Measurements from ENCODE around the gene BRAT1. TPM values are rescaled to one million over a fixed set of nuclear protein-coding genes. Genes with fewer than 3 reads are reported as not detected.

The BRAT1 gene
- total RNA-seq, 1 donor from 2014 or later: 19.7 TPM

- no peak overlapping the region for H2AFZ ChIP-seq (ENCODE audit: low read depth, low read length)
- H3K4me1 ChIP-seq (ENCODE audit: insufficient read depth, low read length): peaks cover 13% of the 10 kb centered on the region
- H3K4me1 Mint-ChIP-seq (ENCODE audit: low read depth, unreplicated experiment): peaks cover 3% of the 10 kb centered on the region
- no peaks in the 10 kb centered on the region for H3K36me3 ChIP-seq (ENCODE audit: insufficient read depth, low read length)
- no peak for DNase-seq (ENCODE audit: low read depth)
- H3K36me3 Mint-ChIP-seq (ENCODE audit: low read depth, unreplicated experiment): peaks cover 2% of the 10 kb centered on the region
- peak overlapping the region; percentile 91 for H3K4me2 ChIP-seq (ENCODE audit: low read length)
- H3K9me3 ChIP-seq (ENCODE audit: insufficient read depth, low read depth, low read length): no peaks in the 10 kb centered on the region
- peak overlapping the region; percentile 84 for H3K4me3 Mint-ChIP-seq (ENCODE audit: unreplicated experiment)
- FAIRE-seq: no peak
- H3K9me3 Mint-ChIP-seq (ENCODE audit: unreplicated experiment): no peaks in the 10 kb centered on the region
- TF ChIP-seq CTCF (IDR thresholded peaks at IDR 0.05; ENCODE audit: insufficient read depth, low read depth, low read length) (no peak), EZH2 (IDR thresholded peaks at IDR 0.05; ENCODE audit: insufficient read depth, low read length) (no peak)
- H4K20me1 ChIP-seq (ENCODE audit: insufficient read depth, low read length): peaks cover 20% of the 10 kb centered on the region
- no peaks in the 10 kb centered on the region for H3K27me3 Mint-ChIP-seq (ENCODE audit: low read depth, unreplicated experiment)
- H3K79me2 ChIP-seq (ENCODE audit: insufficient read depth, low read length): peaks cover 13% of the 10 kb centered on the region
- peak overlapping the region; percentile 78 for H3K4me3 ChIP-seq (ENCODE audit: insufficient read depth, low read depth, low read length)
- peak overlapping the region; percentile 41 for H3K27ac Mint-ChIP-seq (ENCODE audit: unreplicated experiment)
- no peak overlapping the region for H3K27ac ChIP-seq (ENCODE audit: low read depth, low read length)
- H3K27me3 ChIP-seq (ENCODE audit: insufficient read depth, low read length): no peaks in the 10 kb centered on the region
- peak overlapping the region; percentile 98 for H3K9ac ChIP-seq (ENCODE audit: low read length)
Observed at GRCh38 chr7:2553831-2554581, 1.3 kb downstream of the BRAT1 start.

- Mint-ChIP-seq H3K27me3 (ENCODE audit: low read depth, unreplicated experiment) (no peaks in the 10 kb centered on the region), H3K9me3 (ENCODE audit: unreplicated experiment) (no peaks in the 10 kb centered on the region), H3K4me1 (ENCODE audit: low read depth, unreplicated experiment) (peaks cover 1% of the 10 kb centered on the region), H3K36me3 (ENCODE audit: low read depth, unreplicated experiment) (peaks cover 2% of the 10 kb centered on the region), H3K4me3 (ENCODE audit: unreplicated experiment) (peak overlapping the region; percentile 36), H3K27ac (ENCODE audit: unreplicated experiment) (no peak overlapping the region)
- no peak for TF ChIP-seq CTCF (IDR thresholded peaks at IDR 0.05; ENCODE audit: insufficient read depth, low read depth, low read length)
- TF ChIP-seq EZH2 (IDR thresholded peaks at IDR 0.05; ENCODE audit: insufficient read depth, low read length): no peak
- Histone ChIP-seq H3K4me1 (ENCODE audit: insufficient read depth, low read length) (peaks cover 8% of the 10 kb centered on the region), H3K9ac (ENCODE audit: low read length) (no peak overlapping the region), H3K4me3 (ENCODE audit: insufficient read depth, low read depth, low read length) (no peak overlapping the region), H3K27me3 (ENCODE audit: insufficient read depth, low read length) (no peaks in the 10 kb centered on the region), H3K4me2 (ENCODE audit: low read length) (no peak overlapping the region), H3K79me2 (ENCODE audit: insufficient read depth, low read length) (peaks cover 11% of the 10 kb centered on the region), H3K36me3 (ENCODE audit: insufficient read depth, low read length) (no peaks in the 10 kb centered on the region), H3K9me3 (ENCODE audit: insufficient read depth, low read depth, low read length) (no peaks in the 10 kb centered on the region), H4K20me1 (ENCODE audit: insufficient read depth, low read length) (peaks cover 20% of the 10 kb centered on the region), H3K27ac (ENCODE audit: low read depth, low read length) (no peak overlapping the region), H2AFZ (ENCODE audit: low read depth, low read length) (no peak overlapping the region)
- FAIRE-seq: no peak
- no peak for DNase-seq (ENCODE audit: low read depth)
Observed at GRCh38 chr7:2553108-2553507, 2.2 kb downstream of the BRAT1 start.

- TF ChIP-seq CTCF (IDR thresholded peaks at IDR 0.05; ENCODE audit: insufficient read depth, low read depth, low read length): no peak
- no peak for TF ChIP-seq EZH2 (IDR thresholded peaks at IDR 0.05; ENCODE audit: insufficient read depth, low read length)
- Histone ChIP-seq H3K9me3 (ENCODE audit: insufficient read depth, low read depth, low read length) (no peaks in the 10 kb centered on the region), H2AFZ (ENCODE audit: low read depth, low read length) (no peak overlapping the region), H3K27me3 (ENCODE audit: insufficient read depth, low read length) (no peaks in the 10 kb centered on the region), H4K20me1 (ENCODE audit: insufficient read depth, low read length) (peaks cover 20% of the 10 kb centered on the region), H3K4me2 (ENCODE audit: low read length) (no peak overlapping the region), H3K4me3 (ENCODE audit: insufficient read depth, low read depth, low read length) (no peak overlapping the region), H3K4me1 (ENCODE audit: insufficient read depth, low read length) (peaks cover 8% of the 10 kb centered on the region), H3K36me3 (ENCODE audit: insufficient read depth, low read length) (no peaks in the 10 kb centered on the region), H3K27ac (ENCODE audit: low read depth, low read length) (no peak overlapping the region), H3K79me2 (ENCODE audit: insufficient read depth, low read length) (peaks cover 11% of the 10 kb centered on the region), H3K9ac (ENCODE audit: low read length) (no peak overlapping the region)
- Mint-ChIP-seq H3K27ac (ENCODE audit: unreplicated experiment) (no peak overlapping the region), H3K36me3 (ENCODE audit: low read depth, unreplicated experiment) (peaks cover 4% of the 10 kb centered on the region), H3K4me1 (ENCODE audit: low read depth, unreplicated experiment) (peaks cover 1% of the 10 kb centered on the region), H3K27me3 (ENCODE audit: low read depth, unreplicated experiment) (no peaks in the 10 kb centered on the region), H3K4me3 (ENCODE audit: unreplicated experiment) (no peak overlapping the region), H3K9me3 (ENCODE audit: unreplicated experiment) (no peaks in the 10 kb centered on the region)
- FAIRE-seq (no peak), DNase-seq (ENCODE audit: low read depth) (no peak)
Observed at GRCh38 chr7:2551418-2551817, 3.9 kb downstream of the BRAT1 start.

Data from astrocyte (in vitro differentiated cells and primary cell).